Neural cell (in vitro differentiated cells): ENCODE data around the gene UGT1A8. TPM values are rescaled to one million over a fixed set of nuclear protein-coding genes. Genes with fewer than 3 reads are reported as not detected.

Source experiments
- H2AFZ ChIP-seq: fragments of 200-600, 300-800 bp; sonication (generic), shearing (Covaris generic); 2 replicates; pipeline ENCODE4 v1.6.0; 2014; ENCODE audit warnings: low read depth, mild to moderate bottlenecking, antibody characterized with exemption, low read length, moderate library complexity
- H3F3A ChIP-seq: fragments of 200-600 bp; shearing (Covaris generic); 2 replicates; pipeline ENCODE4 v1.6.1; 2016; ENCODE audit warnings: mild to moderate bottlenecking, moderate library complexity, mixed read lengths, antibody characterized with exemption, low read length; ENCODE audit not compliant: insufficient read depth, poor library complexity, severe bottlenecking
- H3K27ac ChIP-seq: fragments of 200-600, 300-800 bp; sonication (generic), shearing (Covaris generic); 2 replicates; pipeline ENCODE4 v1.5.1; 2014; ENCODE audit warnings: mild to moderate bottlenecking, low read length, moderate library complexity
- H3K27me3 ChIP-seq: fragments of 300-800, 200-600 bp; sonication (generic), shearing (Covaris generic); 2 replicates; pipeline ENCODE4 v1.6.0; 2014; ENCODE audit warnings: mild to moderate bottlenecking, low read depth, low read length, moderate library complexity; ENCODE audit not compliant: insufficient read depth
- H3K36me3 ChIP-seq: fragments of 300-800, 200-600 bp; sonication (generic), shearing (Covaris generic); 2 replicates; pipeline ENCODE4 v1.5.1; 2014; ENCODE audit warnings: mild to moderate bottlenecking, antibody characterized with exemption, low read length, moderate library complexity; ENCODE audit not compliant: insufficient read depth
- H3K4me2 ChIP-seq: fragments of 300-800, 200-600 bp; sonication (generic), shearing (Covaris generic); 2 replicates; pipeline ENCODE4 v1.6.0; 2014; ENCODE audit warnings: mild to moderate bottlenecking, low read length
- H3K4me3 ChIP-seq: fragments of 300-800, 200-600 bp; sonication (generic), shearing (Covaris generic); 2 replicates; pipeline ENCODE4 v1.5.1; 2014; ENCODE audit warnings: mild to moderate bottlenecking, low read length, moderate library complexity
- H3K79me2 ChIP-seq: fragments of 200-600 bp; shearing (Covaris generic); replicated peaks from 2 replicates; pipeline ENCODE4 v1.6.0; 2014; ENCODE audit warnings: mild to moderate bottlenecking, low read length, moderate library complexity; ENCODE audit not compliant: insufficient read depth
- H3K9ac ChIP-seq: fragments of 300-800, 200-600 bp; sonication (generic), shearing (Covaris generic); 2 replicates; pipeline ENCODE4 v1.6.1; 2016; ENCODE audit warnings: mild to moderate bottlenecking, low read length, mixed read lengths
- H3K9me2 ChIP-seq: fragments of 200-600 bp; shearing (Covaris generic); 2 replicates; pipeline ENCODE4 v1.6.1; 2016; ENCODE audit warnings: mild to moderate bottlenecking, low read length, mixed read lengths; ENCODE audit not compliant: insufficient read depth
- H3K9me3 ChIP-seq: fragments of 200-600, 300-800 bp; sonication (generic), shearing (Covaris generic); 2 replicates; pipeline ENCODE4 v1.6.1; 2016; ENCODE audit warnings: mild to moderate bottlenecking, mixed run types, low read length, moderate library complexity, mixed read lengths
- H4K20me1 ChIP-seq: fragments of 200-600 bp; shearing (Covaris generic); 2 replicates; pipeline ENCODE4 v1.6.1; 2016; ENCODE audit warnings: mild to moderate bottlenecking, mixed run types; ENCODE audit not compliant: insufficient read depth
- EP300 ChIP-seq: fragments of 450-650 bp; conservative IDR thresholded peaks from 2 replicates; pipeline ENCODE4 v1.6.1; 2014; ENCODE audit warnings: antibody characterized with exemption, mild to moderate bottlenecking, moderate library complexity; ENCODE audit not compliant: poor library complexity, severe bottlenecking
- EZH2 ChIP-seq: fragments of 200-600, 300-800 bp; shearing (Covaris generic), sonication (generic); IDR thresholded peaks from 2 replicates; pipeline ENCODE4 v1.6.1; 2014; ENCODE audit warnings: antibody characterized with exemption, low read length, borderline replicate concordance, mild to moderate bottlenecking; ENCODE audit not compliant: insufficient read depth, poor library complexity, severe bottlenecking
- MXI1 ChIP-seq: fragments of 450-650 bp; conservative IDR thresholded peaks from 2 replicates; pipeline ENCODE4 v1.6.1; 2014; ENCODE audit warnings: antibody characterized with exemption, mild to moderate bottlenecking; ENCODE audit not compliant: poor library complexity, severe bottlenecking
- POLR2AphosphoS5 ChIP-seq: IDR thresholded peaks from 2 replicates; pipeline ENCODE4 v1.6.1; 2012
- RAD21 ChIP-seq: fragments of 450-650 bp; conservative IDR thresholded peaks from 2 replicates; pipeline ENCODE4 v1.6.1; 2014; ENCODE audit warnings: antibody characterized with exemption, mild to moderate bottlenecking, moderate library complexity
- SMC3 ChIP-seq: fragments of 450-650 bp; conservative IDR thresholded peaks from 2 replicates; pipeline ENCODE4 v1.6.1; 2014; ENCODE audit warnings: antibody characterized with exemption, mild to moderate bottlenecking, moderate library complexity; ENCODE audit not compliant: poor library complexity
- TAF1 ChIP-seq: IDR thresholded peaks from 2 replicates; pipeline ENCODE4 v1.6.1; 2012; ENCODE audit warnings: low read depth
- polyA plus RNA-seq: library from polyadenylated mRNA; depleted of rRNA; stranded (reverse); fragments of >200 nt; gene quantifications from 2 replicates; pipeline ENCODE4 v1.2.3, GENCODE V29; 2014
- TF ChIP-seq, protein P1 (sequence below): IDR thresholded peaks from 2 replicates; pipeline ENCODE4 v1.6.1; 2012; ENCODE audit warnings: borderline replicate concordance
- TF ChIP-seq, protein P2 (sequence below): fragments of 450-650 bp; IDR thresholded peaks from 2 replicates; pipeline ENCODE4 v1.5.1; 2014; ENCODE audit warnings: antibody characterized with exemption, mild to moderate bottlenecking, moderate library complexity; ENCODE audit not compliant: poor library complexity, severe bottlenecking

Gene UGT1A8
- polyA plus RNA-seq, 1 donor from 2014 or later: not detected

DNA sequence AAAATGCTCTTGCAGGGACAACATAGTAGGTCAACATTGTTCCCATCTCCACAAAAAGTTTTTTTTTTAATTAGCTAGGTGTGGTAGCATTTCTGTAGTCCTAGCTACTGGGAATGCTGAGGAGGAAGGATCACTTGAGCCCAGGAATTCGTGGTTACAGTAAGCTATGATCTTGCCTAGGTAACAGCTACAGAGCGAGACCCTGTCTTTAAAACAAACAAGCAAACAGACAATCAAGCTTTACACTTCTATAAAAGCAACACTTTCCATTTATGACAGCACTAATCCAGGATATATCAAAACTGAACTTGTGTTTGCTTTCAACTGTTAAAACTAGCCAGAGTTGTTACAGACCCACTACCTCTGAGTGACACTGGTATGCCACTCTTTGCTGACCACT lies 123.4 kb downstream of the UGT1A8 start:
- H3K79me2 ChIP-seq: no peaks in the 10 kb centered on the region
- H3K27me3 ChIP-seq: no peaks in the 10 kb centered on the region
- no peaks in the 10 kb centered on the region for H4K20me1 ChIP-seq
- H3K4me2 ChIP-seq: no peak overlapping the region
- no peak overlapping the region for H3K9ac ChIP-seq
- H3K9me2 ChIP-seq: no peaks in the 10 kb centered on the region
- no peak overlapping the region for H2AFZ ChIP-seq
- H3K27ac ChIP-seq: no peak overlapping the region
- no peaks in the 10 kb centered on the region for H3F3A ChIP-seq
- no peak for TF ChIP-seq RAD21
- H3K4me3 ChIP-seq: no peak overlapping the region
- H3K9me3 ChIP-seq: no peaks in the 10 kb centered on the region
- no peaks in the 10 kb centered on the region for H3K36me3 ChIP-seq

GRCh38 chr2:233743464-233744259 lies 126.2 kb downstream of the UGT1A8 start:
- Histone ChIP-seq H3K27me3 (no peaks in the 10 kb centered on the region), H3K79me2 (no peaks in the 10 kb centered on the region), H3K9me3 (no peaks in the 10 kb centered on the region), H4K20me1 (no peaks in the 10 kb centered on the region), H3K9me2 (no peaks in the 10 kb centered on the region), H3K27ac (no peak overlapping the region), H2AFZ (no peak overlapping the region), H3F3A (no peaks in the 10 kb centered on the region), H3K36me3 (no peaks in the 10 kb centered on the region), H3K9ac (no peak overlapping the region), H3K4me3 (no peak overlapping the region), H3K4me2 (no peak overlapping the region)
- TF ChIP-seq POLR2AphosphoS5 (no peak), EZH2 (no peak)
- TF ChIP-seq, protein P1, sequence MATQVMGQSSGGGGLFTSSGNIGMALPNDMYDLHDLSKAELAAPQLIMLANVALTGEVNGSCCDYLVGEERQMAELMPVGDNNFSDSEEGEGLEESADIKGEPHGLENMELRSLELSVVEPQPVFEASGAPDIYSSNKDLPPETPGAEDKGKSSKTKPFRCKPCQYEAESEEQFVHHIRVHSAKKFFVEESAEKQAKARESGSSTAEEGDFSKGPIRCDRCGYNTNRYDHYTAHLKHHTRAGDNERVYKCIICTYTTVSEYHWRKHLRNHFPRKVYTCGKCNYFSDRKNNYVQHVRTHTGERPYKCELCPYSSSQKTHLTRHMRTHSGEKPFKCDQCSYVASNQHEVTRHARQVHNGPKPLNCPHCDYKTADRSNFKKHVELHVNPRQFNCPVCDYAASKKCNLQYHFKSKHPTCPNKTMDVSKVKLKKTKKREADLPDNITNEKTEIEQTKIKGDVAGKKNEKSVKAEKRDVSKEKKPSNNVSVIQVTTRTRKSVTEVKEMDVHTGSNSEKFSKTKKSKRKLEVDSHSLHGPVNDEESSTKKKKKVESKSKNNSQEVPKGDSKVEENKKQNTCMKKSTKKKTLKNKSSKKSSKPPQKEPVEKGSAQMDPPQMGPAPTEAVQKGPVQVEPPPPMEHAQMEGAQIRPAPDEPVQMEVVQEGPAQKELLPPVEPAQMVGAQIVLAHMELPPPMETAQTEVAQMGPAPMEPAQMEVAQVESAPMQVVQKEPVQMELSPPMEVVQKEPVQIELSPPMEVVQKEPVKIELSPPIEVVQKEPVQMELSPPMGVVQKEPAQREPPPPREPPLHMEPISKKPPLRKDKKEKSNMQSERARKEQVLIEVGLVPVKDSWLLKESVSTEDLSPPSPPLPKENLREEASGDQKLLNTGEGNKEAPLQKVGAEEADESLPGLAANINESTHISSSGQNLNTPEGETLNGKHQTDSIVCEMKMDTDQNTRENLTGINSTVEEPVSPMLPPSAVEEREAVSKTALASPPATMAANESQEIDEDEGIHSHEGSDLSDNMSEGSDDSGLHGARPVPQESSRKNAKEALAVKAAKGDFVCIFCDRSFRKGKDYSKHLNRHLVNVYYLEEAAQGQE: no peak

DNA sequence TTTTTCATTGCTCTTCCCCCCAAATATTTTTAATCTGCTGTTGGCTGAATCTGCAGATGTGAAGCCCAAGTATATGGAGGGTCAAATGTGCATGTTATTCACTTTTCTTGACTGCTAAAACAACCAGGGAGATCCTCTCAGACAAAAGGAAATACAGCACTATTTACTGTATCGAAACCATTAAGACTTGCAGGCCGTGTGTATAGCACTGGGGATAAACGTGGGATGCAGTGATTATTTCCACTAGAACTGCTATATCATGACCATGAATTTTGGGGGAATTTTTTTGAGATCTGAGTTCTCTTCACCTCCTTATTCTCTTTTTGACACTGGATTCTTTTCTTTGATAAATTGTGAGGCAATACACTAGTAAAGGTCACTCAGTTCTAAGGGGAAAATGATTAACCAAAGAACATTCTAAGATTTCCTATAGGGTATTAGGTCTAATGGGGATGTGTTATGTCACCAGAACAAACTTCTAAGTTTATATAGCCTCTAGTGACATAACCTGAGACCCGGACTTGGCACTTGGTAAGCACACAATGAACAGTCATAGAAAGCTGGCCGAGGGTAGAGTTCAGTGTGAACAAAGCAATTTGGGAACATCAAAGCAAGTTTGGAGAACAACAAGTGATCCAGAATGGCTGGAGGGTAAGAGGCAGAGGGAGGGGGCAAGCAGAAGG lies 127.8 kb downstream of the UGT1A8 start:
- H3K9me3 ChIP-seq: no peaks in the 10 kb centered on the region
- no peak overlapping the region for H3K9ac ChIP-seq
- H3K36me3 ChIP-seq: no peaks in the 10 kb centered on the region
- no peaks in the 10 kb centered on the region for H3K27me3 ChIP-seq
- H4K20me1 ChIP-seq: no peaks in the 10 kb centered on the region
- no peak overlapping the region for H2AFZ ChIP-seq
- no peak overlapping the region for H3K4me3 ChIP-seq
- H3K9me2 ChIP-seq: no peaks in the 10 kb centered on the region
- no peaks in the 10 kb centered on the region for H3F3A ChIP-seq
- TF ChIP-seq, protein P2, sequence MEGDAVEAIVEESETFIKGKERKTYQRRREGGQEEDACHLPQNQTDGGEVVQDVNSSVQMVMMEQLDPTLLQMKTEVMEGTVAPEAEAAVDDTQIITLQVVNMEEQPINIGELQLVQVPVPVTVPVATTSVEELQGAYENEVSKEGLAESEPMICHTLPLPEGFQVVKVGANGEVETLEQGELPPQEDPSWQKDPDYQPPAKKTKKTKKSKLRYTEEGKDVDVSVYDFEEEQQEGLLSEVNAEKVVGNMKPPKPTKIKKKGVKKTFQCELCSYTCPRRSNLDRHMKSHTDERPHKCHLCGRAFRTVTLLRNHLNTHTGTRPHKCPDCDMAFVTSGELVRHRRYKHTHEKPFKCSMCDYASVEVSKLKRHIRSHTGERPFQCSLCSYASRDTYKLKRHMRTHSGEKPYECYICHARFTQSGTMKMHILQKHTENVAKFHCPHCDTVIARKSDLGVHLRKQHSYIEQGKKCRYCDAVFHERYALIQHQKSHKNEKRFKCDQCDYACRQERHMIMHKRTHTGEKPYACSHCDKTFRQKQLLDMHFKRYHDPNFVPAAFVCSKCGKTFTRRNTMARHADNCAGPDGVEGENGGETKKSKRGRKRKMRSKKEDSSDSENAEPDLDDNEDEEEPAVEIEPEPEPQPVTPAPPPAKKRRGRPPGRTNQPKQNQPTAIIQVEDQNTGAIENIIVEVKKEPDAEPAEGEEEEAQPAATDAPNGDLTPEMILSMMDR: no peak
- TF ChIP-seq EZH2 (no peak), TAF1 (no peak), EP300 (no peak), MXI1 (no peak), POLR2AphosphoS5 (no peak), SMC3 (no peak), RAD21 (no peak)
- TF ChIP-seq, protein P1: no peak
- no peak overlapping the region for H3K27ac ChIP-seq
- no peaks in the 10 kb centered on the region for H3K79me2 ChIP-seq
- no peak overlapping the region for H3K4me2 ChIP-seq
